ENCODE results near the gene ADD3. TPM values are rescaled to one million over a fixed set of nuclear protein-coding genes. Genes with fewer than 3 reads are reported as not detected.
A peak's percentile ranks its signal among the peaks of the same experiment; 100 is the strongest.

Gene ADD3, protein sequence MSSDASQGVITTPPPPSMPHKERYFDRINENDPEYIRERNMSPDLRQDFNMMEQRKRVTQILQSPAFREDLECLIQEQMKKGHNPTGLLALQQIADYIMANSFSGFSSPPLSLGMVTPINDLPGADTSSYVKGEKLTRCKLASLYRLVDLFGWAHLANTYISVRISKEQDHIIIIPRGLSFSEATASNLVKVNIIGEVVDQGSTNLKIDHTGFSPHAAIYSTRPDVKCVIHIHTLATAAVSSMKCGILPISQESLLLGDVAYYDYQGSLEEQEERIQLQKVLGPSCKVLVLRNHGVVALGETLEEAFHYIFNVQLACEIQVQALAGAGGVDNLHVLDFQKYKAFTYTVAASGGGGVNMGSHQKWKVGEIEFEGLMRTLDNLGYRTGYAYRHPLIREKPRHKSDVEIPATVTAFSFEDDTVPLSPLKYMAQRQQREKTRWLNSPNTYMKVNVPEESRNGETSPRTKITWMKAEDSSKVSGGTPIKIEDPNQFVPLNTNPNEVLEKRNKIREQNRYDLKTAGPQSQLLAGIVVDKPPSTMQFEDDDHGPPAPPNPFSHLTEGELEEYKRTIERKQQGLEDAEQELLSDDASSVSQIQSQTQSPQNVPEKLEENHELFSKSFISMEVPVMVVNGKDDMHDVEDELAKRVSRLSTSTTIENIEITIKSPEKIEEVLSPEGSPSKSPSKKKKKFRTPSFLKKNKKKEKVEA
- 100 to 1,000 TPM; 109 to 165 (median 141) TPM for total RNA-seq
- long read RNA-seq, donor 1, full-length matches to known transcripts, result 70 of 95 reads
- long read RNA-seq, donor 1, partial matches to known transcripts, result 6 of 95 reads
- long read RNA-seq, donor 1, other reads (novel, unspliced or antisense), result 19 of 95 reads
- long read RNA-seq, donor 2, full-length matches to known transcripts, result 39 of 74 reads
- long read RNA-seq, donor 2, partial matches to known transcripts, result 17 of 74 reads
- long read RNA-seq, donor 2, other reads (novel, unspliced or antisense), result 18 of 74 reads

- peaks cover 37% of the 10 kb centered on the region for H3K4me1 ChIP-seq (ENCODE audit: low read depth)
- H3K4me3 ChIP-seq, result peak within 1 kb of the TSS; percentile 61
- intact Hi-C loops (cut with DNase I, micrococcal nuclease), result no loop called here
Observed at GRCh38 chr10:110007701-110008517, at the start of gene ADD3. ADD3 (plus strand) TSS chr10:110007984; CDS start chr10:110100654, 92,670 bp downstream.

DNA sequence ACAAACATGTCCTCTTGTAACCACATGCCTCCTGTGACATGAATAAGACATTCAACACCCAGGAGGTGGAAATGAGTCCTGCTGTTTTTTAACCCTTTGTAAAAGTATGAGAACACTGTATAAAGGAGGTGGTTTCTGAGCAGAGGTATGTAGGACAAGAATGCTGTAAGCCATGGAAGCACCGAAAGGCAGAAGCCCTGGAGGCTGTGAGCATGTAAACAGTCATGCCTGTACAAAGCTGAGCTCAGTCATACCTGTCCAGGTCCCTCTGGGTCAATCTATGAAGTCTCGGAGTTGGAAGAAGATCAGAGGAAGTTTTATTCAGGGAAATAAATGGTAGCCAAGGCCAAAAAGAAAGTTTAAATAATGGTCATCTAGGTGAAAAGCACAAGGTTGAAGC, 49.7 kb upstream of the ADD3 start:
- ATAC-seq (no peak), DNase-seq (no peak)
- H3K4me3 ChIP-seq, result no peak overlapping the region
- peaks cover 6% of the 10 kb centered on the region for H3K4me1 ChIP-seq (ENCODE audit: low read depth)
- intact Hi-C loops (cut with DNase I, micrococcal nuclease), result no loop called here
- TF ChIP-seq, protein P1, sequence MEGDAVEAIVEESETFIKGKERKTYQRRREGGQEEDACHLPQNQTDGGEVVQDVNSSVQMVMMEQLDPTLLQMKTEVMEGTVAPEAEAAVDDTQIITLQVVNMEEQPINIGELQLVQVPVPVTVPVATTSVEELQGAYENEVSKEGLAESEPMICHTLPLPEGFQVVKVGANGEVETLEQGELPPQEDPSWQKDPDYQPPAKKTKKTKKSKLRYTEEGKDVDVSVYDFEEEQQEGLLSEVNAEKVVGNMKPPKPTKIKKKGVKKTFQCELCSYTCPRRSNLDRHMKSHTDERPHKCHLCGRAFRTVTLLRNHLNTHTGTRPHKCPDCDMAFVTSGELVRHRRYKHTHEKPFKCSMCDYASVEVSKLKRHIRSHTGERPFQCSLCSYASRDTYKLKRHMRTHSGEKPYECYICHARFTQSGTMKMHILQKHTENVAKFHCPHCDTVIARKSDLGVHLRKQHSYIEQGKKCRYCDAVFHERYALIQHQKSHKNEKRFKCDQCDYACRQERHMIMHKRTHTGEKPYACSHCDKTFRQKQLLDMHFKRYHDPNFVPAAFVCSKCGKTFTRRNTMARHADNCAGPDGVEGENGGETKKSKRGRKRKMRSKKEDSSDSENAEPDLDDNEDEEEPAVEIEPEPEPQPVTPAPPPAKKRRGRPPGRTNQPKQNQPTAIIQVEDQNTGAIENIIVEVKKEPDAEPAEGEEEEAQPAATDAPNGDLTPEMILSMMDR (IDR thresholded peaks at IDR 0.05), result no peak
- H3K36me3 ChIP-seq (ENCODE audit: low read depth), result no peaks in the 10 kb centered on the region
- H3K9me3 ChIP-seq, result no peaks in the 10 kb centered on the region

More at GRCh38 chr10:110007701-110008517, at the start of gene ADD3:
- ATAC-seq, result peak; percentile 86
- TF ChIP-seq, protein P1 (IDR thresholded peaks at IDR 0.05), result no peak
- Histone ChIP-seq H3K9me3 (no peaks in the 10 kb centered on the region), H3K36me3 (ENCODE audit: low read depth) (no peaks in the 10 kb centered on the region)
- peak; percentile 95 to 97 (median 96) for DNase-seq

DNA sequence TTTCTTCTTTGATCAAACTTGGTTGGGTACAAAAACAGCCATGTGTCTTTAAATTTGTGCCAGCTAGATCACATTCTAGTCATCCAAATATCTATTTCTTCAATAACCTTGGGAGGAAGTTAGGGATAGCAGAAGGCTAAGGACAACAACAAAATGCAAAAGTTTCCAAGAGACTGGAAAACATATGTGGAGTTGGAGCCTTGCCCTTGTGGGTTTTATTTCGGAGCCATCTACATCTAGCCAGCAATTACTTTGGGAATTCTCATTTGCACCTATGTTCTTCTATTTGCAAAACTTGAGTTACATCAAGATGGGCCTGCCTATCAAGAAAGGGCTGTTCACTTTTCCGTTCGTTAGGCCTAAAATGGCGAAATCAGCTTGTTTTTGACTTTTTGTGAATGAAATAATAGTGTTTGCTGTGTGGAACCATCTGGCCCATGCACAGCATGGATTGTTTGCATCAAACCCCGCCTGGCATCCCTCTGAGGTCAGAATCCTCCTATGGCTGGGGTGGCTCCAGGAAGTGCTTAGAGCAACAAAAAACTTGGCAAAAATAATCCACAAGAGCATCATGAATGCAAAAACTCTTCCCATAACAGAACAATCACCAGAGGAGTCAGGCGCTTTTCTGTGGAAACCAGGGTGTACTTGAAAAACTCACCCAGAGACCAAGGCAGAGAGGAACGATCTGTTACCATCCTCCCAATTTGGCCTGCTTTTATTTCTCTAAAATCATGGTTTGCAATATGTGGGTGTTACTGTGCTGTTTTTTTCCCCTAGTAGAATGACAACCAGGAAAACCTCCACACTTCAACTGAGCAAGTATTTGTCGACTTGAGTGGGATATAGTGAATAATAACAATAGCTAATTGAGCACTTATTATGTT, 48.3 kb upstream of the ADD3 start:
- H3K9me3 ChIP-seq, result no peaks in the 10 kb centered on the region
- H3K4me1 ChIP-seq (ENCODE audit: low read depth), result peaks cover 6% of the 10 kb centered on the region
- intact Hi-C loops (cut with DNase I, micrococcal nuclease), result no loop called here
- DNase-seq, result no peak
- no peaks in the 10 kb centered on the region for H3K36me3 ChIP-seq (ENCODE audit: low read depth)
- no peak for ATAC-seq
- H3K4me3 ChIP-seq, result no peak overlapping the region
- TF ChIP-seq, protein P1 (IDR thresholded peaks at IDR 0.05), result no peak

- TF ChIP-seq, protein P1 (IDR thresholded peaks at IDR 0.05), result no peak
- Histone ChIP-seq H3K9me3 (no peaks in the 10 kb centered on the region), H3K4me3 (no peak overlapping the region), H3K4me1 (ENCODE audit: low read depth) (peaks cover 6% of the 10 kb centered on the region), H3K36me3 (ENCODE audit: low read depth) (no peaks in the 10 kb centered on the region)
- intact Hi-C loops (cut with DNase I, micrococcal nuclease), result no loop called here
- ATAC-seq (no peak), DNase-seq (no peak)
Observed at GRCh38 chr10:109960682-109961081, 47.1 kb upstream of the ADD3 start.
